ENCODE results near the gene METTL9. TPM values are rescaled to one million over a fixed set of nuclear protein-coding genes. Genes with fewer than 3 reads are reported as not detected.
A peak's percentile ranks its signal among the peaks of the same experiment; 100 is the strongest.
"Not testable (repeated sequence)": the region's sequence is repeated elsewhere in the genome, so short reads cannot be mapped to it uniquely, and the experiment has no call there.

The METTL9 gene
- total RNA-seq, 1 donor = 170 TPM

- TF ChIP-seq CTCF (IDR thresholded peaks at IDR 0.05; ENCODE audit: extremely low read depth, low read depth, low read length) = no peak
- Histone ChIP-seq H3K9me3 (ENCODE audit: low read depth, low read length) (no peaks in the 10 kb centered on the region), H4K20me1 (ENCODE audit: insufficient read depth, low read length) (peaks cover 70% of the 10 kb centered on the region), H3K4me1 (ENCODE audit: insufficient read depth, low read length) (peaks cover 43% of the 10 kb centered on the region), H3K4me3 (ENCODE audit: insufficient read depth, low read length) (no peak overlapping the region), H3K79me2 (ENCODE audit: insufficient read depth, low read length) (peaks cover 94% of the 10 kb centered on the region), H3K4me2 (ENCODE audit: insufficient read depth, low read length) (peak overlapping the region; percentile 7), H3K27ac (ENCODE audit: low read depth, low read length) (peak overlapping the region; percentile 46), H3K36me3 (ENCODE audit: insufficient read depth, low read length) (no peaks in the 10 kb centered on the region), H2AFZ (ENCODE audit: low read length) (no peak overlapping the region), H3K27me3 (ENCODE audit: insufficient read depth, low read length) (no peaks in the 10 kb centered on the region)
- DNase-seq (ENCODE audit: insufficient read length, low spot score, missing footprints) = peak; percentile 22
Measured at GRCh38 chr16:21603928-21604327, 4.6 kb downstream of the METTL9 start.

- H3K27me3 ChIP-seq (ENCODE audit: insufficient read depth, low read length); DNase-seq (ENCODE audit: insufficient read length, low spot score, missing footprints); H3K27ac ChIP-seq (ENCODE audit: low read depth, low read length); H3K4me3 ChIP-seq (ENCODE audit: insufficient read depth, low read length); H3K9me3 ChIP-seq (ENCODE audit: low read depth, low read length); H3K36me3 ChIP-seq (ENCODE audit: insufficient read depth, low read length); H3K4me2 ChIP-seq (ENCODE audit: insufficient read depth, low read length); H2AFZ ChIP-seq (ENCODE audit: low read length): not testable (repeated sequence)
- Histone ChIP-seq H4K20me1 (ENCODE audit: insufficient read depth, low read length) (peaks cover 77% of the 10 kb centered on the region), H3K4me1 (ENCODE audit: insufficient read depth, low read length) (peaks cover 53% of the 10 kb centered on the region), H3K79me2 (ENCODE audit: insufficient read depth, low read length) (peaks cover 99% of the 10 kb centered on the region)
Measured at GRCh38 chr16:21605848-21606247, 6.5 kb downstream of the METTL9 start.

- TF ChIP-seq CTCF (IDR thresholded peaks at IDR 0.05; ENCODE audit: extremely low read depth, low read depth, low read length) = no peak
- H3K4me3 ChIP-seq (ENCODE audit: insufficient read depth, low read length) = no peak overlapping the region
- DNase-seq (ENCODE audit: insufficient read length, low spot score, missing footprints) = no peak
- H3K4me1 ChIP-seq (ENCODE audit: insufficient read depth, low read length) = peaks cover 46% of the 10 kb centered on the region
- H3K27me3 ChIP-seq (ENCODE audit: insufficient read depth, low read length) = no peaks in the 10 kb centered on the region
- H3K27ac ChIP-seq (ENCODE audit: low read depth, low read length) = peak overlapping the region; percentile 17
- H4K20me1 ChIP-seq (ENCODE audit: insufficient read depth, low read length) = peaks cover 61% of the 10 kb centered on the region
- H2AFZ ChIP-seq (ENCODE audit: low read length) = no peak overlapping the region
- no peaks in the 10 kb centered on the region for H3K36me3 ChIP-seq (ENCODE audit: insufficient read depth, low read length)
- H3K4me2 ChIP-seq (ENCODE audit: insufficient read depth, low read length) = peak overlapping the region; percentile 26
- no peaks in the 10 kb centered on the region for H3K9me3 ChIP-seq (ENCODE audit: low read depth, low read length)
- peaks cover 99% of the 10 kb centered on the region for H3K79me2 ChIP-seq (ENCODE audit: insufficient read depth, low read length)
Measured at GRCh38 chr16:21608639-21609328, 9.4 kb downstream of the METTL9 start.

- Histone ChIP-seq H2AFZ (ENCODE audit: low read length) (no peak overlapping the region), H3K4me3 (ENCODE audit: insufficient read depth, low read length) (no peak overlapping the region), H3K4me2 (ENCODE audit: insufficient read depth, low read length) (no peak overlapping the region), H4K20me1 (ENCODE audit: insufficient read depth, low read length) (peaks cover 50% of the 10 kb centered on the region), H3K4me1 (ENCODE audit: insufficient read depth, low read length) (peaks cover 46% of the 10 kb centered on the region), H3K79me2 (ENCODE audit: insufficient read depth, low read length) (peaks cover 99% of the 10 kb centered on the region), H3K27me3 (ENCODE audit: insufficient read depth, low read length) (no peaks in the 10 kb centered on the region), H3K9me3 (ENCODE audit: low read depth, low read length) (no peaks in the 10 kb centered on the region), H3K36me3 (ENCODE audit: insufficient read depth, low read length) (peaks cover 7% of the 10 kb centered on the region), H3K27ac (ENCODE audit: low read depth, low read length) (no peak overlapping the region)
- no peak for TF ChIP-seq CTCF (IDR thresholded peaks at IDR 0.05; ENCODE audit: extremely low read depth, low read depth, low read length)
- no peak for DNase-seq (ENCODE audit: insufficient read length, low spot score, missing footprints)
Measured at GRCh38 chr16:21610006-21610544, 10.7 kb downstream of the METTL9 start.
